Measurements from ENCODE around the gene RSRC2.

GRCh38 chr12:122517877-122518276, 8.9 kb downstream of the RSRC2 start:
- TF ChIP-seq POLR2A (IDR thresholded peaks at IDR 0.05; ENCODE audit: low read length) (no peak), GATA1 (IDR thresholded peaks at IDR 0.05; ENCODE audit: low read depth, low read length) (no peak)

Measured in erythroblast (primary cell).